GM19193 (cell line): ENCODE results near the gene ARHGAP42.

Experiments used
- POLR2A ChIP-seq: IDR thresholded peaks from 4 replicates; pipeline ENCODE4 v1.6.1; 2011; ENCODE audit not compliant: insufficient read depth, insufficient read length; ENCODE audit errors: extremely low read depth

ARHGAP42 gene

DNA sequence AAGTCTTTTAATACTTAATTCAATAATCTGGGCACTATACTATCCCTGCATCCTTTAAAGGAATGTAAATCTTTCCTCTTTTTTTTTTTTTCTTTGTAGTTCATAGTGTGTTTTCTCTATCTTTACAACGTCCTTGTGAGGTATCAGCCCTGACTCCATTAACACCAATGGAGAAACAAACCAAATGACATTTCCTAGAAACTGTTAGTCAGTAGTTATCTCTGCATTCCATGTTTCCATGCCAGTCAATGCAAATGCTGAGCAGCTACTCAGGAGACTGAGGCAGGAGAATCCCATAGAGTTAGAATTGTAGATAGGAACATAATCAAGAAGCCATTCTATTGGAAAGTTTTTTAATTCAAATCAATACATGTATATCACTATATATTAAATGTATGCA, 182.2 kb downstream of the ARHGAP42 start:
- no peak for TF ChIP-seq POLR2A

GRCh38 chr11:100870138-100870537, 183.1 kb downstream of the ARHGAP42 start:
- no peak for TF ChIP-seq POLR2A

DNA sequence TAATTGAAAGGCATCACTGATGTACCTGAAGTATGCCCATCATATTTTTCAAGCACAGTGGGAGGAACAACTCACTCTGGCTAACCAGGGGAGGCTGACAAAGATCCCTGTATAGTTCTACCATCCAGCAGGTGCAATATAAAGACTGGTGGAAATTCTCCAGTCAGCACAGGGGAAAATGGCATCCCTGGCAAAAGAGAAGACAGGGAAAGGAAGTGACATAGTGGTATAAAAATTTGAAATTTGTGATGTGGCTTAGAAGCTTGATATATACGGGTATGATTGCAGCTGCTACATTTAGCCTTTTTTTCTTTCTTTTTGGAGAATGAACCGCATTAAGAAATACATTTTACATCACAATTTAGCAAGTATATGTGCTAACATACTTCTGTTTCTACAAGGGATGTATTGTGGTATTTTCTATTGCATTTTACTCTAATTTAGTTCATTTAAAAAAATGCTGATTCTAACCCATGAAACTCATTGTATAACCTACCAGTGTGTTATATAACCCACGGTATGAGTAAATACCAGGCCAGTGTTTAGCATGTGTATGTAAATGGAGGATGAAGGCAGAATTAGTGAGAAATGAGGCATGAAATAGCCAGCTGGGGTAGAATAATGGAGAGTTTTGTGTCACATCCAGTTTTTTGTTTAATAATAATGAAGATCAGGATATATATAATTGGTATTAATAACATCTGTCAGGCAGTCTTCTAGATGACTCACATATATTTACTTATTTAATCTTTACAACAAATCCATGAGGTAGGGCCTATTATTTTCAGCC, 186.1 kb downstream of the ARHGAP42 start:
- TF ChIP-seq POLR2A, result no peak

DNA sequence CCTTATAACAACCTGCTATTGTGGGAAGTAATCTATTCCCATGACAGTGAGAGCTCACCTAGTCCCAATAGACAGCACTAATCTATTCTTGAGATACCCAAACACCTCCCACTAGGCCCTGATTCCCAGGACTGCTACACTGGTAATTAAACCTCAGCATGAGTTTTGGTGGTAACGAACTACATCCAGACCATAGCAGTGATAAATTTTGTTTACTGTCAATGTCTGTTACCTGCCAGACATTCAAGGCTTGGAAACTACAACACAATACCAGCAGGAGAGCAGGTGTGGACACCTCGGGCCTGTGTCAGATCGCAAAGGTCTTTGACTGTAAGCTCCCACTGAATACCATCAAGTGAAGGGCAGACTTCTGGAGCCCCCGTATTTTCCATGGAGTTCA, 187.1 kb downstream of the ARHGAP42 start:
- TF ChIP-seq POLR2A, result no peak

- no peak for TF ChIP-seq POLR2A
Observed at GRCh38 chr11:100875521-100875869, 188.4 kb downstream of the ARHGAP42 start.

- TF ChIP-seq POLR2A, result no peak
Observed at GRCh38 chr11:100876815-100877520, 189.9 kb downstream of the ARHGAP42 start.

GRCh38 chr11:100878474-100878873, 191.4 kb downstream of the ARHGAP42 start:
- TF ChIP-seq POLR2A, result no peak

- TF ChIP-seq POLR2A, result no peak
Observed at GRCh38 chr11:100882957-100883356, 195.9 kb downstream of the ARHGAP42 start.

DNA sequence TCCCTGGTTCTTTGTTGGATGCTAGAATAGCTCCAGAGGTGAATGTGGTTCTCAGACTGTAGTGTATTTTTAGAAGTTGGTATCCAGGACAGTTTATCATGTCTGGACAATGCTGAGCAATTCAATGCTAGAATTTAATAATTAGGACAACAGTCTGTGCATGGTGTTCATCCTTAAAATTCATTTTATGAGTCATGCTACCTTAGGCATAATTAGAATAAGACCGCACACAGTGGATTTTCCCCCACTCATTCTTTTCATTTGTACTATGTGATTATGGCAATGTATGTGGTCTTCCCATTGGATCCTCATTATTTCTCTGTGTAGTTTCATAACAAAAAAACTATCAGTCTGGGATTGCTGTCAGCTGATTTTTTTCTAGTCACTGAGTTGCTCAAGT, 196.7 kb downstream of the ARHGAP42 start:
- no peak for TF ChIP-seq POLR2A

- TF ChIP-seq POLR2A, result no peak
Observed at GRCh38 chr11:100887659-100888058, 200.6 kb downstream of the ARHGAP42 start.

DNA sequence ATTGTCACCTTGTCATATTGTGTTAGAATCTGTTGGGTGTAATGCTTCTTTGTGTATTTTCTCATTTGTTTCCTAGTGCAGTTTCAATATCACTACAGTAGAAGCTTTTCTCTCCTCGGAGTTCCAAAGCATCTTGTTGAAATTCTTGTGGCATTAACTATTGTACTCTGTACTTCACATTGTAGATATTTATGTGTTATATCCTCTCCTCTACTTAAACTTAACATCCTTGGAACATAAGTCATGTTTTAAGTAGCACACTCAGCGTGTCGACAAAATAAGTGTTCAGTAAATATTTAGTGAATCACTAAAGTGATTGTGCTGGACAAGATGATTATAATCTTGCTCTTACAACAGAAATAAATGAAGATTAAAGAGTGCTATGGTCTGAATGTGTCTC, 201.7 kb downstream of the ARHGAP42 start:
- TF ChIP-seq POLR2A, result no peak

DNA sequence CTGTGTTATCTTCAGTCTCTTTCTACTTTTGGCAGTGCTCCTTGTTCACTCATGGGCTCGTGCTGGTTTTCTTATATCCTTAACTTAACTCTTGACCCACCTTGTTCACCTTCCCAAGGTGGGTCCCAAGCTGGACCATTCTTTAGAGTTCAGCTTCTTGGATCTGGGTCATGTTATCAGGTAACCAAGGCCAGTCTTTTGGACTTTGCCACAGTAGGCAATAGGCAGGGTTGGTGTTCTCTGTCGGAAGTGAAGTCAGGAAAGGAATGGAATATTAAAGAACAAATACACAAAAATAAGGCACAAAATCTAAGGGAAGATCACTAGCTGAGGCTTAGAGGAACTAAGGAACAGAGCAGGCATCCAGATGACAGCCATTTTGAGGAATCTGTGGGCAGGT, 202.7 kb downstream of the ARHGAP42 start:
- TF ChIP-seq POLR2A, result no peak

- no peak for TF ChIP-seq POLR2A
Observed at GRCh38 chr11:100890789-100891188, 203.7 kb downstream of the ARHGAP42 start.

DNA sequence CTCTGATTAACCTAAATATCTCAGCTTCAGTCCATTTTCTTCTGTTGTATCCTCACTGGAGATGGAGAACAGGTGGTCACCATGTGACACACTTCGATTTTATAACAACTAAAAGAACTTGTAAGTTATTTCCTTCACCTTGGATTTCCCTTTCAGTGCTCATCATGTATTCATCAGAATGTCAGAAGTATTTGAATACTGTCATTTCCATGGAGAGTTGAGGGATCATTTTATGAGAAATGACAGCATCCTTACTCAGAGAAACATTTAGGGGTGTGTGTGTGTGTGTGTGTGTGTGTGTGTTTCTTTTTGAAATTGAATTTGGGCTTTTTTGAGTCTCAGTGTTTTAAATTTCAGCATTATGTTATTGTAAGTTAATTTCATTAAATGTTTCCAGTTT, 205.8 kb downstream of the ARHGAP42 start:
- TF ChIP-seq POLR2A, result no peak

GRCh38 chr11:100895449-100895848, 208.4 kb downstream of the ARHGAP42 start:
- TF ChIP-seq POLR2A, result no peak

DNA sequence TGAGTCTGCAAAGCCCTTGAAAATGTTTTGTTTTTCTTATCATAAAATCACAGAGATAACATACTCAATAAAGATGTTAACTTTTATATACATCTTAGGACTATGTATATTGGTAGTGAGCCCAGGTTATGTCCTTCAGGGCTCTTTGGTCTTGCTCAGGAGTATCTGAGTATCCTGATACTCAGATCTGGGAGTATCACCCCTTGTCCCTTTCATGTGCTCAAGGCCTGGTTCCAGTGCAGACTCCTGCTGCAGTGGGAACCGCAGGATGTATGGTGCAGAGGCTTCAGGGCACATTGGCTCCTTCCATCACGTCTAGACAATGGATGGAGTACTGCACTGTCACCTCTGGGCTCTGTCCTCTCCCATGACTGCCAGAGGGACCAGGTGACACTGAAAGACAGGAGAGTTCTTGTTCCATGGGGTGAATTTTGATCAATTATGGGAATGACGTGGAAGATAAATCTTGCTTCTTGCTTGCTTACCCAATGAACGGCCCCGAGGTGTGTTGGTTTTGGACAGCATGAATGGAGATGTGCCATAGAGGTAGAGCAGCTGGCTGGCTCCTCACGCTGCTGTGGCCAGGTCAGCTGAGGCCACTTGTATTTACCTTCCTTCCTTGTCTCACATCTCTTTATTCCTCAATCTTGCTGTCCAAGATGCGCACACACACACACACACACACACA, 215.5 kb downstream of the ARHGAP42 start:
- TF ChIP-seq POLR2A, result no peak
